PC-3 (cell line): ENCODE measurements around the gene MR1. TPM values are rescaled to one million over a fixed set of nuclear protein-coding genes. Genes with fewer than 3 reads are reported as not detected.

Source experiments
- ATAC-seq: fragments of 200-7000 bp; cut with Tn5 transposase; 2 replicates; pipeline ENCODE4 v1.9.1; 2020; ENCODE audit warnings: mild to moderate bottlenecking, moderate library complexity
- BruUV-seq: library from RNA; stranded (reverse); fragments of 400-500 nt; replicated peaks from 2 replicates; lab custom pipeline; 2021; lab: Mats Ljungman, UMichigan
- CTCF ChIA-PET: fragments of 300-600 bp; sonication (Branson Sonifier 250); formaldehyde crosslinking; loops from one replicate; lab custom pipeline; 2022; ENCODE audit warnings: antibody characterized with exemption; lab: Charles Lee
- POLR2A ChIA-PET: fragments of 300-600 bp; sonication (Branson Sonifier 250); formaldehyde crosslinking; loops from one replicate; lab custom pipeline; 2022; ENCODE audit warnings: antibody characterized with exemption; ENCODE audit not compliant: unreplicated experiment; lab: Charles Lee
- DNase-seq: peaks from one replicate; pipeline ENCODE4 v3.0.0-alpha.2; 2015
- H2AFZ ChIP-seq: fragments of 300-600 bp; sonication (generic); 2 replicates; pipeline ENCODE4 v1.6.0; 2016; ENCODE audit warnings: antibody characterized with exemption, low read length
- H3F3A ChIP-seq: fragments of 300-600 bp; sonication (generic); one replicate; pipeline ENCODE4 v1.6.0; 2017; ENCODE audit warnings: antibody characterized with exemption, low read length, control low read depth, mild to moderate bottlenecking; ENCODE audit not compliant: unreplicated experiment
- H3K27ac ChIP-seq: fragments of 300-600 bp; sonication (generic); 2 replicates; pipeline ENCODE4 v1.5.1; 2016; ENCODE audit warnings: mild to moderate bottlenecking, low read length
- H3K27me3 ChIP-seq: fragments of 300-600 bp; sonication (generic); 2 replicates; pipeline ENCODE4 v1.6.1; 2016; ENCODE audit warnings: low read length, mixed read lengths
- H3K36me3 ChIP-seq: fragments of 300-600 bp; sonication (generic); 2 replicates; pipeline ENCODE4 v1.6.1; 2016; ENCODE audit warnings: low read depth, mixed run types, low read length, mixed read lengths
- H3K4me1 ChIP-seq: fragments of 300-600 bp; sonication (generic); 2 replicates; pipeline ENCODE4 v1.5.1; 2016; ENCODE audit warnings: low read length; ENCODE audit not compliant: insufficient read depth
- H3K4me2 ChIP-seq: fragments of 300-600 bp; sonication (generic); 2 replicates; pipeline ENCODE4 v1.6.0; 2016; ENCODE audit warnings: low read length
- H3K4me3 ChIP-seq: fragments of 300-600 bp; sonication (generic); 2 replicates; pipeline ENCODE4 v1.5.1; 2016; ENCODE audit warnings: mild to moderate bottlenecking, low read length, mixed read lengths
- H3K79me2 ChIP-seq: fragments of 300-600 bp; sonication (generic); 2 replicates; pipeline ENCODE4 v1.6.1; 2017; ENCODE audit warnings: low read length, mixed read lengths
- H3K9ac ChIP-seq: fragments of 300-600 bp; sonication (generic); 2 replicates; pipeline ENCODE4 v1.6.0; 2016; ENCODE audit warnings: mild to moderate bottlenecking, low read length
- H3K9me2 ChIP-seq: fragments of 300-600 bp; sonication (generic); replicated peaks from 2 replicates; pipeline ENCODE4 v1.6.1; 2016; ENCODE audit warnings: mixed run types, low read length, mixed read lengths
- H3K9me3 ChIP-seq: fragments of 300-600 bp; sonication (generic); 2 replicates; pipeline ENCODE4 v1.6.1; 2016; ENCODE audit warnings: low read length, mixed read lengths
- H4K20me1 ChIP-seq: fragments of 300-600 bp; sonication (generic); 2 replicates; pipeline ENCODE4 v1.6.1; 2016; ENCODE audit warnings: low read length, mixed read lengths
- EZH2 ChIP-seq: fragments of 300-600 bp; sonication (generic); IDR thresholded peaks from one replicate; pipeline ENCODE4 v1.6.1; 2017; ENCODE audit warnings: antibody characterized with exemption, mild to moderate bottlenecking, low read length; ENCODE audit not compliant: unreplicated experiment
- EZH2phosphoT487 ChIP-seq: fragments of 300-600 bp; sonication (generic); IDR thresholded peaks from 2 replicates; pipeline ENCODE4 v1.6.1; 2018; ENCODE audit warnings: mild to moderate bottlenecking, antibody characterized with exemption, low read length, borderline replicate concordance
- intact Hi-C: fragments of 100-400 bp; cut with micrococcal nuclease; formaldehyde crosslinking; loops from 2 replicates; pipeline ENCODE4 v1.9.0; 2023
- total RNA-seq: library from RNA; depleted of rRNA; stranded (reverse); fragments of >200 nt; gene quantifications from 2 replicates; pipeline ENCODE4 v1.2.3, GENCODE V29; 2014
- TF ChIP-seq, protein P1 (sequence below): fragments of 300-600 bp; sonication (generic); conservative IDR thresholded peaks from 2 replicates; pipeline ENCODE4 v1.5.1; 2017; ENCODE audit warnings: antibody characterized with exemption, low read depth, mild to moderate bottlenecking, low read length

MR1 gene
- total RNA-seq, 1 experiment from 2014 or later: 3.4 TPM

DNA sequence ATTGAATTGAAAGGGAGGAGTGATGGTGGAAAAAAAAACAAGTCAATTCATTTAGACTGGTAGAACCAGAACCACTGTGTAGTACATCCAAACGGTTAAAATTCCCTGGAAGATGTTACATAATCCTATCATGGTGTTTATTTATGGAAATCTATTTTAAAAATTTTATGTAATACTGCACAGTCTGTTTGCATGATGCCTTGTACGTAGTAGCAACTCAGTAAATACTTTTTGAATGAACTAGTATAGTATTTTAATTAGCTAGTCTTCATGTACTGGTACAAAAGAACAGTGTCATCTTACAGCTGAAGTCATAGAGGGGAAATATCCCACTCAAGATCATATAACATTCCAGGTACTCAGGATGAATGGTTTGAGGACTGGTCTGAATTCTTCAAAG, 27.7 kb downstream of the MR1 start:
- ChIA-PET CTCF (no interaction called here), POLR2A (no interaction called here)
- Histone ChIP-seq H3K4me1 (no peaks in the 10 kb centered on the region), H3K9me2 (no peaks in the 10 kb centered on the region), H3K36me3 (no peaks in the 10 kb centered on the region), H3K9ac (no peak overlapping the region), H3K9me3 (no peaks in the 10 kb centered on the region), H2AFZ (no peak overlapping the region), H3K4me3 (no peak overlapping the region), H3K27me3 (no peaks in the 10 kb centered on the region), H3K4me2 (no peak overlapping the region), H3F3A (no peaks in the 10 kb centered on the region), H3K27ac (no peak overlapping the region), H3K79me2 (no peaks in the 10 kb centered on the region), H4K20me1 (no peaks in the 10 kb centered on the region)
- TF ChIP-seq EZH2 (no peak), EZH2phosphoT487 (no peak)
- TF ChIP-seq, protein P1, sequence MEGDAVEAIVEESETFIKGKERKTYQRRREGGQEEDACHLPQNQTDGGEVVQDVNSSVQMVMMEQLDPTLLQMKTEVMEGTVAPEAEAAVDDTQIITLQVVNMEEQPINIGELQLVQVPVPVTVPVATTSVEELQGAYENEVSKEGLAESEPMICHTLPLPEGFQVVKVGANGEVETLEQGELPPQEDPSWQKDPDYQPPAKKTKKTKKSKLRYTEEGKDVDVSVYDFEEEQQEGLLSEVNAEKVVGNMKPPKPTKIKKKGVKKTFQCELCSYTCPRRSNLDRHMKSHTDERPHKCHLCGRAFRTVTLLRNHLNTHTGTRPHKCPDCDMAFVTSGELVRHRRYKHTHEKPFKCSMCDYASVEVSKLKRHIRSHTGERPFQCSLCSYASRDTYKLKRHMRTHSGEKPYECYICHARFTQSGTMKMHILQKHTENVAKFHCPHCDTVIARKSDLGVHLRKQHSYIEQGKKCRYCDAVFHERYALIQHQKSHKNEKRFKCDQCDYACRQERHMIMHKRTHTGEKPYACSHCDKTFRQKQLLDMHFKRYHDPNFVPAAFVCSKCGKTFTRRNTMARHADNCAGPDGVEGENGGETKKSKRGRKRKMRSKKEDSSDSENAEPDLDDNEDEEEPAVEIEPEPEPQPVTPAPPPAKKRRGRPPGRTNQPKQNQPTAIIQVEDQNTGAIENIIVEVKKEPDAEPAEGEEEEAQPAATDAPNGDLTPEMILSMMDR: no peak
- DNase-seq (no peak), ATAC-seq (no peak)
- no TSS peak for BruUV-seq
- intact Hi-C loops: no loop called here

GRCh38 chr1:181061891-181062835, 28.4 kb downstream of the MR1 start:
- TF ChIP-seq, protein P1: no peak
- TF ChIP-seq EZH2 (no peak), EZH2phosphoT487 (no peak)
- Histone ChIP-seq H3K9me2 (no peaks in the 10 kb centered on the region), H3K27me3 (no peaks in the 10 kb centered on the region), H3K9ac (no peak overlapping the region), H3K9me3 (no peaks in the 10 kb centered on the region), H2AFZ (no peak overlapping the region), H3K4me3 (no peak overlapping the region), H4K20me1 (no peaks in the 10 kb centered on the region), H3K27ac (no peak overlapping the region), H3K4me1 (no peaks in the 10 kb centered on the region), H3K79me2 (no peaks in the 10 kb centered on the region), H3K4me2 (no peak overlapping the region), H3F3A (no peaks in the 10 kb centered on the region), H3K36me3 (no peaks in the 10 kb centered on the region)
- no peak for DNase-seq
- intact Hi-C loops: no loop called here
- no peak for ATAC-seq
- no TSS peak for BruUV-seq
- ChIA-PET POLR2A (no interaction called here), CTCF (no interaction called here)
